Endothelial cell of umbilical vein (primary cell): ENCODE results near the gene BRMS1. TPM values are rescaled to one million over a fixed set of nuclear protein-coding genes. Genes with fewer than 3 reads are reported as not detected.
"Not testable (repeated sequence)": the region's sequence is repeated elsewhere in the genome, so short reads cannot be mapped to it uniquely, and the experiment has no call there.

Experiments
- BruUV-seq: library from RNA; stranded (reverse); fragments of 400-500 nt; replicated peaks from 2 replicates; lab custom pipeline; 2021; lab: Mats Ljungman, UMichigan
- CTCF ChIA-PET: fragments of 300-600, 350-600 bp; sonication (Branson Sonifier 250); formaldehyde crosslinking; loops from one replicate; lab custom pipeline; 2021; ENCODE audit warnings: antibody characterized with exemption, inconsistent platforms; lab: Charles Lee
- POLR2A ChIA-PET: fragments of 300-600, 350-600 bp; sonication (Branson Sonifier 250); formaldehyde crosslinking; loops from one replicate; lab custom pipeline; 2021; ENCODE audit warnings: antibody characterized with exemption, inconsistent platforms; lab: Charles Lee
- DNase-seq: peaks from one replicate; pipeline ENCODE4 v3.0.0-alpha.2; 2011; ENCODE audit warnings: low read depth, low spot score
- FAIRE-seq: peaks from 2 replicates; lab custom pipeline; 2011; peaks lifted over from hg19 to GRCh38; lab: Jason Lieb, UNC
- H2AFZ ChIP-seq: 2 replicates; pipeline ENCODE4 v1.6.0; 2012; ENCODE audit warnings: low read depth, low read length, control low read depth, inconsistent platforms
- H3K27ac ChIP-seq: 2 replicates; pipeline ENCODE4 v1.5.1; 2011; ENCODE audit warnings: low read depth, mild to moderate bottlenecking, control low read depth, low read length, moderate library complexity; ENCODE audit not compliant: insufficient read depth
- H3K27me3 ChIP-seq, 2 experiments: 2 replicates each; pipeline versions ENCODE4 v1.6.0 to v1.6.1; 2011; ENCODE audit warnings: low read length in 2 of 2, mixed read lengths in 1 of 2; ENCODE audit not compliant: control insufficient read depth in 2 of 2, insufficient read depth in 2 of 2
- H3K36me3 ChIP-seq, 2 experiments: 2 replicates in 1 of 2; 3 replicates in 1 of 2; pipeline ENCODE4 v1.5.1; 2011; ENCODE audit warnings: low read length in 2 of 2, mild to moderate bottlenecking in 1 of 2, moderate library complexity in 1 of 2; ENCODE audit not compliant: control insufficient read depth in 2 of 2, insufficient read depth in 2 of 2; ENCODE audit errors: extremely low read depth in 1 of 2
- H3K4me1 ChIP-seq: 3 replicates; pipeline ENCODE4 v1.5.1; 2011; ENCODE audit warnings: mild to moderate bottlenecking, low read length; ENCODE audit not compliant: control insufficient read depth, insufficient read depth; ENCODE audit errors: extremely low read depth
- H3K4me2 ChIP-seq: 2 replicates; pipeline ENCODE4 v1.6.1; 2011; ENCODE audit warnings: low read length, control low read depth, mixed read lengths; ENCODE audit not compliant: insufficient read depth
- H3K4me3 ChIP-seq, 3 experiments: fragments of 200-600 bp in 1 of 3; sonication (generic), shearing (Covaris generic) in 1 of 3; replicated peaks in 1 of 3; 2 replicates each; pipeline ENCODE4 v1.5.1; 2011 to 2016; ENCODE audit warnings: control low read depth in 3 of 3, low read length in 3 of 3, mild to moderate bottlenecking in 2 of 3, inconsistent platforms in 1 of 3, low read depth in 1 of 3, moderate library complexity in 1 of 3; ENCODE audit not compliant: insufficient read depth in 1 of 3
- H3K79me2 ChIP-seq: 2 replicates; pipeline ENCODE4 v1.6.0; 2012; ENCODE audit warnings: low read length, inconsistent platforms; ENCODE audit not compliant: control insufficient read depth, insufficient read depth
- H3K9ac ChIP-seq: replicated peaks from 2 replicates; pipeline ENCODE3; 2011; ENCODE audit warnings: low read length, control low read depth; ENCODE audit not compliant: insufficient read depth; ENCODE audit errors: extremely low read depth
- H3K9me1 ChIP-seq: replicated peaks from 3 replicates; pipeline ENCODE4 v1.6.0; 2011; ENCODE audit warnings: mild to moderate bottlenecking, low read length; ENCODE audit not compliant: control insufficient read depth, insufficient read depth; ENCODE audit errors: extremely low read depth
- H3K9me3 ChIP-seq: replicated peaks from 2 replicates; pipeline ENCODE4 v1.5.1; 2012; ENCODE audit warnings: low read length, inconsistent platforms; ENCODE audit not compliant: control insufficient read depth, insufficient read depth
- H4K20me1 ChIP-seq: replicated peaks from 2 replicates; pipeline ENCODE3; 2011; ENCODE audit warnings: mild to moderate bottlenecking, low read length; ENCODE audit not compliant: control insufficient read depth, insufficient read depth; ENCODE audit errors: extremely low read depth
- CTCF ChIP-seq, 2 donors: IDR thresholded peaks; 1 replicate in 1 of 2; 2 replicates in 1 of 2; pipeline ENCODE4 v1.5.1; 2011; ENCODE audit warnings: low read length in 2 of 2, mild to moderate bottlenecking in 2 of 2, moderate library complexity in 2 of 2, control low read depth in 1 of 2, inconsistent platforms in 1 of 2, low read depth in 1 of 2; ENCODE audit not compliant: insufficient read depth in 1 of 2; ENCODE audit errors: extremely low read depth in 1 of 2
- JUN ChIP-seq: IDR thresholded peaks from 2 replicates; pipeline ENCODE4 v1.6.1; 2011; ENCODE audit warnings: borderline replicate concordance, low read depth; ENCODE audit not compliant: insufficient read length, insufficient read depth
- dilution Hi-C: fragments of 300-500 bp; cut with MboI; formaldehyde crosslinking; loops from one replicate; pipeline ENCODE4 v1.15.0; 2019; ENCODE audit warnings: low sequenced_read_pairs; ENCODE audit not compliant: extremely low pct_ligation_motif_present
- intact Hi-C: fragments of 100-400 bp; cut with micrococcal nuclease; formaldehyde crosslinking; loops from one replicate; pipeline ENCODE4 v1.10.0; 2022
- polyA plus RNA-seq, 4 experiments: library from polyadenylated mRNA; depleted of rRNA in 3 of 4; stranded (reverse) in 3 of 4; unstranded in 1 of 4; fragments of >200 nt; gene quantifications; 2 replicates each; pipeline versions ENCODE4 v1.2.1 to v1.2.3, GENCODE V29; 2011 to 2012; ENCODE audit warnings: missing spikeins in 1 of 4
- total RNA-seq: library from RNA; stranded (reverse); gene quantifications from 2 replicates; pipeline ENCODE4 v1.2.3, GENCODE V29; 2021

Gene BRMS1
- total and polyA plus RNA-seq, 2 donors (not counting 3 experiments of a cell fraction or from before 2014, with no cell fraction given): 51.4 to 53.1 TPM

GRCh38 chr11:66386171-66387069 is 41.5 kb upstream of the BRMS1 start:
- Histone ChIP-seq H3K9me1 (no peaks in the 10 kb centered on the region), H3K36me3 (no peaks in the 10 kb centered on the region), H4K20me1 (no peaks in the 10 kb centered on the region), H3K9me3 (no peaks in the 10 kb centered on the region), H3K4me3 (no peak overlapping the region), H3K4me1 (peaks cover 3% of the 10 kb centered on the region), H3K9ac (no peak overlapping the region), H3K27me3 (peaks cover 4 to 8% of the 10 kb centered on the region in 2 experiments), H3K4me2 (peak overlapping the region; percentile 20), H3K79me2 (no peaks in the 10 kb centered on the region), H3K27ac (no peak overlapping the region), H2AFZ (peak overlapping the region; percentile 82)
- ChIA-PET CTCF (interaction anchor here (0.6 to 4.7 kb wide), 43 partner anchors 9 to 646 kb away, joined by 3 to 65 read pairs (median 4); partner anchors contain the start of genes DPP3, MRPL11, NPAS4 and RBM4B), POLR2A (no interaction called here)
- TF ChIP-seq JUN: no peak
- peak; percentile 90 to 97 for TF ChIP-seq CTCF (IDR thresholded peaks at IDR 0.05; ENCODE audit: extremely low read depth in 1 of 2, insufficient read depth in 1 of 2, low read depth in 1 of 2, low read length in 2 of 2)
- dilution Hi-C loops: no loop called here
- FAIRE-seq (peak; percentile 98), DNase-seq (peak; percentile 77)
- intact Hi-C loops: loop anchor here (1.0 kb wide), 1 partner anchor 74 kb away; no protein-coding TSS in a partner anchor
- no TSS peak for BruUV-seq

GRCh38 chr11:66384316-66384715 is 39.4 kb upstream of the BRMS1 start:
- intact Hi-C loops, H2AFZ ChIP-seq, H3K27me3 ChIP-seq, H3K4me1 ChIP-seq, dilution Hi-C loops, POLR2A ChIA-PET, H3K9me1 ChIP-seq, BruUV-seq, H4K20me1 ChIP-seq, H3K9me3 ChIP-seq, H3K9ac ChIP-seq, H3K79me2 ChIP-seq, H3K36me3 ChIP-seq, H3K4me3 ChIP-seq, H3K27ac ChIP-seq, FAIRE-seq, H3K4me2 ChIP-seq, DNase-seq: not testable (repeated sequence)
- CTCF ChIA-PET: interaction anchor here (3.1 to 3.2 kb wide), 2 partner anchors 11 to 73 kb away, joined by 23 to 59 read pairs; no protein-coding TSS in a partner anchor

GRCh38 chr11:66380264-66380663 is 35.4 kb upstream of the BRMS1 start:
- dilution Hi-C loops, H3K9ac ChIP-seq, FAIRE-seq, H3K27ac ChIP-seq, H3K9me1 ChIP-seq, DNase-seq, H3K79me2 ChIP-seq, H3K9me3 ChIP-seq, H4K20me1 ChIP-seq, intact Hi-C loops, POLR2A ChIA-PET, BruUV-seq, H3K4me1 ChIP-seq, H3K4me3 ChIP-seq, H3K4me2 ChIP-seq, H3K27me3 ChIP-seq, H3K36me3 ChIP-seq, H2AFZ ChIP-seq: not testable (repeated sequence)
- CTCF ChIA-PET: interaction anchor here (2.0 kb wide), 1 partner anchor 9 kb away, joined by 16 read pairs; no protein-coding TSS in a partner anchor
